PC-9 (cell line): ENCODE results near the gene STARD10. TPM values are rescaled to one million over a fixed set of nuclear protein-coding genes. Genes with fewer than 3 reads are reported as not detected.

ENCODE experiments used
- BruUV-seq: library from RNA; stranded (reverse); fragments of 400-500 nt; replicated peaks from 2 replicates; lab custom pipeline; 2021; lab: Mats Ljungman, UMichigan
- CTCF ChIA-PET: fragments of 300-600 bp; sonication (Branson Sonifier 250); formaldehyde crosslinking; loops from one replicate; lab custom pipeline; 2022; ENCODE audit warnings: antibody characterized with exemption; lab: Charles Lee
- POLR2A ChIA-PET: fragments of 300-600 bp; sonication (Branson Sonifier 250); formaldehyde crosslinking; loops from one replicate; lab custom pipeline; 2022; ENCODE audit warnings: antibody characterized with exemption; ENCODE audit not compliant: unreplicated experiment; lab: Charles Lee
- DNase-seq, 2 experiments: peaks; one replicate each; pipeline versions ENCODE4 v3.0.0 to v3.0.0-alpha.2; 2015 to 2022; ENCODE audit warnings: mixed read lengths in 1 of 2
- H2AFZ ChIP-seq: fragments of 200-600 bp; sonication (generic); 2 replicates; pipeline ENCODE4 v1.8.1; 2017; ENCODE audit warnings: antibody characterized with exemption
- H3F3A ChIP-seq: fragments of 200-600 bp; sonication (generic); 2 replicates; pipeline ENCODE4 v1.8.1; 2017; ENCODE audit warnings: antibody characterized with exemption, mild to moderate bottlenecking, low read depth; ENCODE audit not compliant: insufficient read depth
- H3K27ac ChIP-seq: fragments of 200-600 bp; sonication (generic); 2 replicates; pipeline ENCODE4 v1.6.1; 2016; ENCODE audit warnings: mixed run types
- H3K27me3 ChIP-seq: fragments of 200-600 bp; sonication (generic); 2 replicates; pipeline ENCODE4 v1.6.1; 2016; ENCODE audit warnings: low read depth, mixed run types; ENCODE audit not compliant: insufficient read depth
- H3K36me3 ChIP-seq: fragments of 200-600 bp; sonication (generic); 2 replicates; pipeline ENCODE4 v1.6.1; 2016; ENCODE audit warnings: low read depth, mixed run types
- H3K4me1 ChIP-seq: fragments of 200-600 bp; sonication (generic); replicated peaks from 2 replicates; pipeline ENCODE4 v1.6.1; 2016; ENCODE audit warnings: mixed run types; ENCODE audit not compliant: insufficient read depth
- H3K4me2 ChIP-seq: fragments of 200-600 bp; sonication (generic); 2 replicates; pipeline ENCODE4 v1.6.1; 2017; ENCODE audit warnings: mixed run types
- H3K4me3 ChIP-seq: fragments of 200-600 bp; sonication (generic); 2 replicates; pipeline ENCODE4 v1.6.1; 2016; ENCODE audit warnings: mixed run types
- H3K79me2 ChIP-seq: fragments of 200-600 bp; sonication (generic); 2 replicates; pipeline ENCODE4 v1.6.1; 2017; ENCODE audit warnings: low read depth, mixed run types
- H3K9me2 ChIP-seq: fragments of 200-600 bp; sonication (generic); 2 replicates; pipeline ENCODE4 v1.8.1; 2017; ENCODE audit warnings: mild to moderate bottlenecking; ENCODE audit not compliant: insufficient read depth
- H3K9me3 ChIP-seq: fragments of 200-600 bp; sonication (generic); 2 replicates; pipeline ENCODE4 v1.8.1; 2016; ENCODE audit warnings: low read depth; ENCODE audit not compliant: insufficient read depth
- H4K20me1 ChIP-seq: fragments of 200-600 bp; sonication (generic); 2 replicates; pipeline ENCODE4 v1.8.1; 2017; ENCODE audit not compliant: insufficient read depth
- EZH2 ChIP-seq: fragments of 200-600 bp; sonication (generic); IDR thresholded peaks from 2 replicates; pipeline ENCODE4 v1.8.0; 2017; ENCODE audit warnings: antibody characterized with exemption, low read depth
- intact Hi-C: fragments of 100-400 bp; cut with micrococcal nuclease; formaldehyde crosslinking; loops from one replicate; pipeline ENCODE4 v1.10.0; 2022; ENCODE audit not compliant: unreplicated experiment
- total RNA-seq: library from RNA; stranded (reverse); gene quantifications from 2 replicates; pipeline ENCODE4 v1.2.3, GENCODE V29; 2021
- TF ChIP-seq, protein P1 (sequence below): fragments of 200-600 bp; sonication (generic); conservative IDR thresholded peaks from 2 replicates; pipeline ENCODE4 v1.6.1; 2017; ENCODE audit warnings: mixed run types, antibody characterized with exemption, mild to moderate bottlenecking, moderate library complexity

STARD10 gene
- total RNA-seq, 1 experiment from 2014 or later = 145 TPM

GRCh38 chr11:72833811-72834493, 40.1 kb upstream of the STARD10 start:
- Histone ChIP-seq H3K9me3 (no peaks in the 10 kb centered on the region), H3K79me2 (no peaks in the 10 kb centered on the region), H3K27me3 (no peaks in the 10 kb centered on the region), H3K36me3 (no peaks in the 10 kb centered on the region), H2AFZ (no peak overlapping the region), H3K27ac (no peak overlapping the region), H3K9me2 (no peaks in the 10 kb centered on the region), H3F3A (no peaks in the 10 kb centered on the region; the same call in 1 of the 2 replicates), H3K4me3 (no peak overlapping the region), H3K4me2 (no peak overlapping the region), H3K4me1 (no peaks in the 10 kb centered on the region), H4K20me1 (no peaks in the 10 kb centered on the region)
- TF ChIP-seq, protein P1, sequence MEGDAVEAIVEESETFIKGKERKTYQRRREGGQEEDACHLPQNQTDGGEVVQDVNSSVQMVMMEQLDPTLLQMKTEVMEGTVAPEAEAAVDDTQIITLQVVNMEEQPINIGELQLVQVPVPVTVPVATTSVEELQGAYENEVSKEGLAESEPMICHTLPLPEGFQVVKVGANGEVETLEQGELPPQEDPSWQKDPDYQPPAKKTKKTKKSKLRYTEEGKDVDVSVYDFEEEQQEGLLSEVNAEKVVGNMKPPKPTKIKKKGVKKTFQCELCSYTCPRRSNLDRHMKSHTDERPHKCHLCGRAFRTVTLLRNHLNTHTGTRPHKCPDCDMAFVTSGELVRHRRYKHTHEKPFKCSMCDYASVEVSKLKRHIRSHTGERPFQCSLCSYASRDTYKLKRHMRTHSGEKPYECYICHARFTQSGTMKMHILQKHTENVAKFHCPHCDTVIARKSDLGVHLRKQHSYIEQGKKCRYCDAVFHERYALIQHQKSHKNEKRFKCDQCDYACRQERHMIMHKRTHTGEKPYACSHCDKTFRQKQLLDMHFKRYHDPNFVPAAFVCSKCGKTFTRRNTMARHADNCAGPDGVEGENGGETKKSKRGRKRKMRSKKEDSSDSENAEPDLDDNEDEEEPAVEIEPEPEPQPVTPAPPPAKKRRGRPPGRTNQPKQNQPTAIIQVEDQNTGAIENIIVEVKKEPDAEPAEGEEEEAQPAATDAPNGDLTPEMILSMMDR = no peak
- TF ChIP-seq EZH2 = no peak
- ChIA-PET CTCF (interaction anchor here (0.6 to 0.7 kb wide), 3 partner anchors 24 to 346 kb away, joined by 3 to 10 read pairs (median 3); no protein-coding TSS in a partner anchor), POLR2A (no interaction called here)
- no peak for DNase-seq
- BruUV-seq = no TSS peak
- intact Hi-C loops = loop anchor here (5.0 kb wide), 1 partner anchor 553 kb away; no protein-coding TSS in a partner anchor

- TF ChIP-seq, protein P1 = no peak
- TF ChIP-seq EZH2 = no peak
- H3K9me2 ChIP-seq = no peaks in the 10 kb centered on the region
- ChIA-PET CTCF (interaction anchor here (0.7 kb wide), 1 partner anchor 23 kb away, joined by 3 read pairs; no protein-coding TSS in a partner anchor), POLR2A (no interaction called here)
- no peaks in the 10 kb centered on the region for H3K9me3 ChIP-seq
- no peaks in the 10 kb centered on the region for H3K79me2 ChIP-seq
- no peaks in the 10 kb centered on the region for H3K4me1 ChIP-seq
- H4K20me1 ChIP-seq = no peaks in the 10 kb centered on the region
- no peaks in the 10 kb centered on the region for H3K36me3 ChIP-seq
- H3F3A ChIP-seq = no peaks in the 10 kb centered on the region; the same call in 1 of the 2 replicates
- H2AFZ ChIP-seq = no peak overlapping the region
- H3K27ac ChIP-seq = no peak overlapping the region
- no TSS peak for BruUV-seq
- H3K4me3 ChIP-seq = no peak overlapping the region
- no peaks in the 10 kb centered on the region for H3K27me3 ChIP-seq
- intact Hi-C loops = loop anchor here (5.0 kb wide), 1 partner anchor 554 kb away; no protein-coding TSS in a partner anchor
- no peak overlapping the region for H3K4me2 ChIP-seq
- DNase-seq = no peak
Observed at GRCh38 chr11:72833083-72833733, 39.4 kb upstream of the STARD10 start.

GRCh38 chr11:72832301-72833082, 38.6 kb upstream of the STARD10 start:
- no peak overlapping the region for H2AFZ ChIP-seq

More at GRCh38 chr11:72832301-72833082, 38.6 kb upstream of the STARD10 start:
- no peaks in the 10 kb centered on the region for H4K20me1 ChIP-seq
- H3F3A ChIP-seq = peaks cover 6% of the 10 kb centered on the region; the same call in 1 of the 2 replicates
- ChIA-PET POLR2A (no interaction called here), CTCF (interaction anchor here (0.7 to 2.5 kb wide), 3 partner anchors 345 to 408 kb away, joined by 3 to 22 read pairs (median 3); no protein-coding TSS in a partner anchor)
- H3K9me3 ChIP-seq = no peaks in the 10 kb centered on the region
- H3K36me3 ChIP-seq = no peaks in the 10 kb centered on the region
- H3K27ac ChIP-seq = no peak overlapping the region
- H3K4me2 ChIP-seq = no peak overlapping the region
- no peak for TF ChIP-seq EZH2
- TF ChIP-seq, protein P1 = no peak
- no peak overlapping the region for H3K4me3 ChIP-seq
- intact Hi-C loops = loop anchor here (5.0 kb wide), 1 partner anchor 555 kb away; no protein-coding TSS in a partner anchor
- no peaks in the 10 kb centered on the region for H3K9me2 ChIP-seq
- no peak for DNase-seq
- H3K27me3 ChIP-seq = no peaks in the 10 kb centered on the region
- H3K79me2 ChIP-seq = no peaks in the 10 kb centered on the region
- no TSS peak for BruUV-seq
- 0 out of 2 replicates have a peak, but pooled peaks cover 4% of the 10 kb centered on the region for H3K4me1 ChIP-seq
